Coronary artery (tissue), 2 donors: ENCODE data around the gene SIRPD.

ENCODE experiments used
- DNase-seq: peaks from one replicate; pipeline ENCODE4 v3.0.0-alpha.2; 2017; ENCODE audit warnings: low spot score
- H3K27ac ChIP-seq, 2 donors: fragments of 200-600 bp; sonication (generic); one replicate each; pipeline ENCODE4 v1.5.1; 2016 to 2019
- H3K4me3 ChIP-seq: fragments of 200-600 bp; sonication (generic); 2 replicates; pipeline ENCODE4 v1.5.1; 2016; ENCODE audit warnings: mild to moderate bottlenecking, moderate library complexity
- CTCF ChIP-seq: fragments of 200-600 bp; sonication (generic); IDR thresholded peaks from one replicate; pipeline ENCODE4 v1.5.1; 2019; ENCODE audit warnings: antibody characterized with exemption

The SIRPD gene

GRCh38 chr20:1490643-1491195, 66.8 kb downstream of the SIRPD start:
- H3K4me3 ChIP-seq = peak overlapping the region; percentile 55
- DNase-seq = peak; percentile 16
- H3K27ac ChIP-seq = peak overlapping the region in 1 of 2 donors; percentile 83
- TF ChIP-seq CTCF = no peak

GRCh38 chr20:1489764-1490436, 67.6 kb downstream of the SIRPD start:
- peak; percentile 62 for DNase-seq
- TF ChIP-seq CTCF = no peak
- Histone ChIP-seq H3K4me3 (peak overlapping the region; percentile 55), H3K27ac (peak overlapping the region in 1 of 2 donors; percentile 83)

- no peak for TF ChIP-seq CTCF
- H3K27ac ChIP-seq = peak overlapping the region in 1 of 2 donors; percentile 64
- peak overlapping the region; percentile 42 for H3K4me3 ChIP-seq
- peak; percentile 45 for DNase-seq
Measured at GRCh38 chr20:1489325-1489724, 68.2 kb downstream of the SIRPD start.

GRCh38 chr20:1486566-1486965, 70.9 kb downstream of the SIRPD start:
- no peak overlapping the region for H3K27ac ChIP-seq
- DNase-seq = no peak
- no peak overlapping the region for H3K4me3 ChIP-seq
- no peak for TF ChIP-seq CTCF

GRCh38 chr20:1484438-1485116, 72.9 kb downstream of the SIRPD start:
- TF ChIP-seq CTCF = no peak
- Histone ChIP-seq H3K27ac (no peak overlapping the region), H3K4me3 (no peak overlapping the region)
- no peak for DNase-seq
